H1 (cell line): ENCODE measurements around the gene CASP1. TPM values are rescaled to one million over a fixed set of nuclear protein-coding genes. Genes with fewer than 3 reads are reported as not detected.

Experiments
- CTCF ChIA-PET: fragments of 300-600 bp; sonication (Branson Sonifier 250); formaldehyde crosslinking; loops from one replicate; lab custom pipeline; 2021; ENCODE audit not compliant: partially characterized antibody; lab: Charles Lee
- POLR2A ChIA-PET: fragments of 300-600 bp; sonication (Branson Sonifier 250); formaldehyde crosslinking; loops from one replicate; lab custom pipeline; 2021; ENCODE audit warnings: inconsistent platforms; ENCODE audit not compliant: partially characterized antibody; lab: Charles Lee
- DNase-seq, 2 experiments: peaks; one replicate each; pipeline versions ENCODE4 v3.0.0 to v3.0.0-alpha.2; 2010 to 2022; ENCODE audit warnings: low spot score in 2 of 2, low read depth in 1 of 2, mixed read lengths in 1 of 2
- FAIRE-seq: peaks from 2 replicates; lab custom pipeline; 2011; peaks lifted over from hg19 to GRCh38; lab: Jason Lieb, UNC
- H2AFZ ChIP-seq: 2 replicates; pipeline ENCODE4 v1.8.1; 2012; ENCODE audit warnings: low read length, inconsistent platforms
- H2AK5ac ChIP-seq: 2 replicates; pipeline ENCODE4 v1.6.1; 2013; ENCODE audit warnings: low read depth, low read length
- H2BK120ac ChIP-seq: replicated peaks from 2 replicates; pipeline ENCODE3; 2013; ENCODE audit warnings: low read depth, low read length, inconsistent platforms
- H2BK12ac ChIP-seq: 2 replicates; pipeline ENCODE4 v1.6.1; 2013; ENCODE audit warnings: low read depth, low read length
- H2BK15ac ChIP-seq: 2 replicates; pipeline ENCODE4 v1.6.1; 2013; ENCODE audit warnings: low read length
- H2BK20ac ChIP-seq: 2 replicates; pipeline ENCODE4 v1.6.1; 2013; ENCODE audit warnings: low read length
- H2BK5ac ChIP-seq: 2 replicates; pipeline ENCODE4 v1.6.1; 2013; ENCODE audit warnings: low read depth, low read length
- H3K14ac ChIP-seq: 2 replicates; pipeline ENCODE4 v1.6.1; 2013; ENCODE audit warnings: inconsistent platforms; ENCODE audit not compliant: insufficient read length
- H3K18ac ChIP-seq: 2 replicates; pipeline ENCODE4 v1.6.1; 2013; ENCODE audit warnings: low read length; ENCODE audit errors: extremely low read depth
- H3K23ac ChIP-seq: 2 replicates; pipeline ENCODE4 v1.6.1; 2013; ENCODE audit warnings: inconsistent platforms; ENCODE audit not compliant: insufficient read length
- H3K23me2 ChIP-seq: 2 replicates; pipeline ENCODE4 v1.6.1; 2013; ENCODE audit warnings: low read depth, low read length
- H3K27ac ChIP-seq: 2 replicates; pipeline ENCODE4 v1.6.1; 2011; ENCODE audit warnings: low read depth, low read length, inconsistent platforms
- H3K27me3 ChIP-seq, 4 experiments: replicated peaks in 1 of 4; 1 replicate in 1 of 4; 2 replicates in 3 of 4; pipeline versions ENCODE4 v1.6.1 to v1.8.1; 2011 to 2013; ENCODE audit warnings: low read length in 3 of 4, mild to moderate bottlenecking in 3 of 4, inconsistent platforms in 2 of 4, mixed read lengths in 2 of 4, moderate library complexity in 1 of 4; ENCODE audit not compliant: control insufficient read depth in 3 of 4, insufficient read depth in 3 of 4; ENCODE audit errors: extremely low read depth in 1 of 4
- H3K36me3 ChIP-seq, 4 experiments: 2 replicates each; pipeline versions ENCODE4 v1.6.1 to v1.8.1; 2011 to 2013; ENCODE audit warnings: mild to moderate bottlenecking in 4 of 4, low read length in 3 of 4, moderate library complexity in 2 of 4, control low read depth in 1 of 4, inconsistent platforms in 1 of 4; ENCODE audit not compliant: insufficient read depth in 4 of 4, control insufficient read depth in 2 of 4
- H3K4ac ChIP-seq: replicated peaks from 2 replicates; pipeline ENCODE3; 2013; ENCODE audit warnings: low read length, low read depth, mixed read lengths, inconsistent platforms; ENCODE audit not compliant: insufficient read length
- H3K4me1 ChIP-seq, 4 experiments: replicated peaks in 1 of 4; 1 replicate in 1 of 4; 2 replicates in 3 of 4; pipeline versions ENCODE4 v1.6.1 to v1.8.1; 2011 to 2013; ENCODE audit warnings: low read length in 3 of 4, inconsistent platforms in 2 of 4, mixed read lengths in 1 of 4; ENCODE audit not compliant: insufficient read depth in 4 of 4, control insufficient read depth in 3 of 4
- H3K4me2 ChIP-seq, 2 experiments: 2 replicates each; pipeline versions ENCODE4 v1.6.1 to v1.8.1; 2011 to 2013; ENCODE audit warnings: low read depth in 2 of 2, low read length in 2 of 2, control low read depth in 1 of 2, inconsistent platforms in 1 of 2, mild to moderate bottlenecking in 1 of 2; ENCODE audit not compliant: insufficient read depth in 1 of 2
- H3K4me3 ChIP-seq, 4 experiments: fragments of 200-600, 300-600 bp in 1 of 4; sonication (generic), shearing (Covaris generic), sonication (Bioruptor Twin) in 1 of 4; 2 replicates each; pipeline versions ENCODE4 v1.5.1 to v1.8.1; 2011 to 2016; ENCODE audit warnings: low read length in 4 of 4, low read depth in 3 of 4, control low read depth in 2 of 4, inconsistent platforms in 2 of 4, mild to moderate bottlenecking in 2 of 4, mixed read lengths in 1 of 4, moderate library complexity in 1 of 4; ENCODE audit not compliant: insufficient read depth in 2 of 4; ENCODE audit errors: extremely low read depth in 1 of 4
- H3K56ac ChIP-seq: replicated peaks from 2 replicates; pipeline ENCODE3; 2013; ENCODE audit warnings: low read depth, mild to moderate bottlenecking, mixed read lengths, low read length, inconsistent platforms; ENCODE audit not compliant: insufficient read length
- H3K79me1 ChIP-seq: 2 replicates; pipeline ENCODE4 v1.6.1; 2013; ENCODE audit warnings: low read depth, low read length, control low read depth
- H3K79me2 ChIP-seq, 2 experiments: 2 replicates each; pipeline versions ENCODE4 v1.6.1 to v1.8.1; 2012 to 2013; ENCODE audit warnings: low read length in 2 of 2, mild to moderate bottlenecking in 2 of 2, inconsistent platforms in 1 of 2; ENCODE audit not compliant: insufficient read depth in 2 of 2, control insufficient read depth in 1 of 2
- H3K9ac ChIP-seq, 4 experiments: replicated peaks in 1 of 4; 1 replicate in 1 of 4; 2 replicates in 3 of 4; pipeline versions ENCODE4 v1.6.1 to v1.8.1; 2011 to 2013; ENCODE audit warnings: low read depth in 3 of 4, low read length in 3 of 4, control low read depth in 2 of 4, mild to moderate bottlenecking in 2 of 4, moderate library complexity in 2 of 4, inconsistent platforms in 1 of 4; ENCODE audit errors: extremely low read depth in 1 of 4
- H3K9me3 ChIP-seq, 2 experiments: 2 replicates each; pipeline versions ENCODE4 v1.6.1 to v1.8.1; 2012 to 2013; ENCODE audit warnings: mild to moderate bottlenecking in 2 of 2, moderate library complexity in 2 of 2, control low read depth in 1 of 2, inconsistent platforms in 1 of 2, low read depth in 1 of 2, low read length in 1 of 2, mixed read lengths in 1 of 2; ENCODE audit not compliant: insufficient read depth in 2 of 2
- H4K20me1 ChIP-seq, 2 experiments: replicated peaks in 1 of 2; 2 replicates each; pipeline versions ENCODE3 to v1.8.1; 2011 to 2013; ENCODE audit warnings: inconsistent platforms in 2 of 2, low read length in 2 of 2, mild to moderate bottlenecking in 1 of 2; ENCODE audit not compliant: insufficient read depth in 2 of 2, control insufficient read depth in 1 of 2
- H4K5ac ChIP-seq: 2 replicates; pipeline ENCODE4 v1.6.1; 2013; ENCODE audit warnings: low read length, low read depth, mixed read lengths, inconsistent platforms; ENCODE audit not compliant: insufficient read length
- H4K8ac ChIP-seq: 2 replicates; pipeline ENCODE4 v1.8.0; 2013; ENCODE audit warnings: mild to moderate bottlenecking, moderate library complexity, low read length, inconsistent platforms; ENCODE audit not compliant: insufficient read depth; ENCODE audit errors: extremely low read depth
- H4K91ac ChIP-seq: replicated peaks from 2 replicates; pipeline ENCODE3; 2013; ENCODE audit warnings: low read length, mixed read lengths, inconsistent platforms; ENCODE audit not compliant: insufficient read length
- CREB1 ChIP-seq: IDR thresholded peaks from 2 replicates; pipeline ENCODE4 v1.6.1; 2012; ENCODE audit warnings: inconsistent platforms
- EZH2 ChIP-seq: fragments of 200-600 bp; sonication (generic); IDR thresholded peaks from 2 replicates; pipeline ENCODE4 v1.7.1; 2012; ENCODE audit warnings: low read depth, mild to moderate bottlenecking, moderate library complexity, low read length, inconsistent platforms; ENCODE audit not compliant: severe bottlenecking
- HDAC6 ChIP-seq: IDR thresholded peaks from one replicate; pipeline ENCODE4 v1.7.1; 2012; ENCODE audit warnings: low read depth, mild to moderate bottlenecking, inconsistent platforms, low read length, moderate library complexity
- JUND ChIP-seq: IDR thresholded peaks from 2 replicates; pipeline ENCODE4 v1.6.1; 2011; ENCODE audit warnings: mild to moderate bottlenecking, improper control_type of control experiment, low read length
- PHF8 ChIP-seq: fragments of 200-600 bp; sonication (generic); conservative IDR thresholded peaks from 2 replicates; pipeline ENCODE4 v1.7.1; 2012; ENCODE audit warnings: low read depth, mild to moderate bottlenecking, inconsistent platforms, low read length, moderate library complexity
- RAD21 ChIP-seq, 2 experiments: IDR thresholded peaks in 1 of 2; conservative IDR thresholded peaks in 1 of 2; 2 replicates each; pipeline ENCODE4 v1.6.1; 2011; ENCODE audit warnings: low read depth in 2 of 2, low read length in 2 of 2, improper control_type of control experiment in 1 of 2, inconsistent platforms in 1 of 2, mild to moderate bottlenecking in 1 of 2, moderate library complexity in 1 of 2
- RBBP5 ChIP-seq: IDR thresholded peaks from 2 replicates; pipeline ENCODE4 v1.7.1; 2012; ENCODE audit warnings: low read depth, mild to moderate bottlenecking, inconsistent platforms, low read length, moderate library complexity, borderline replicate concordance
- RXRA ChIP-seq: IDR thresholded peaks from 2 replicates; pipeline ENCODE4 v1.6.1; 2011; ENCODE audit warnings: low read depth, mild to moderate bottlenecking, low read length, moderate library complexity; ENCODE audit not compliant: insufficient read depth
- TCF12 ChIP-seq: IDR thresholded peaks from 2 replicates; pipeline ENCODE4 v1.6.1; 2011; ENCODE audit warnings: low read depth, mild to moderate bottlenecking, low read length
- WGBS, 2 experiments: shearing (Covaris generic) in 1 of 2; methylation state at CpG; one replicate each; pipeline versions ENCODE4 v1.1.6 to v1.1.7; 2013 to 2015; ENCODE audit warnings: low lambda C conversion rate in 2 of 2, mixed read lengths in 2 of 2, inconsistent platforms in 1 of 2, low coverage in 1 of 2, missing lambda C conversion rate in 1 of 2; ENCODE audit not compliant: insufficient replicate concordance in 2 of 2, insufficient coverage in 1 of 2, insufficient read length in 1 of 2; ENCODE audit errors: extremely low coverage in 1 of 2, missing lambda C conversion rate in 1 of 2; 5-methylcytosine and 5-hydroxymethylcytosine counted together
- polyA plus RNA-seq, 7 experiments: library from polyadenylated mRNA; depleted of rRNA in 3 of 7; stranded (reverse) in 5 of 7; unstranded in 2 of 7; fragments of >200 nt in 5 of 7; fragments of 200-250 nt in 2 of 7; gene quantifications; 1 replicate in 5 of 7; 2 replicates in 1 of 7; 4 replicates in 1 of 7; pipeline versions ENCODE4 v1.2.1 to v1.2.3, GENCODE V29; 2011 to 2013; ENCODE audit warnings: missing spikeins in 2 of 7, mixed read lengths in 2 of 7
- total RNA-seq: library from RNA; stranded (reverse); fragmentation: NEBNext Ultra II Directional; extraction: Animal tissue kit (Norgen Biotek cat#: 25700); gene quantifications from 2 replicates; pipeline ENCODE4 v1.2.1, GENCODE V29; 2021
- TF ChIP-seq, protein P1 (sequence below), 3 experiments: IDR thresholded peaks; 1 replicate in 2 of 3; 2 replicates in 1 of 3; pipeline versions ENCODE4 v1.5.1 to v1.6.1; 2011; ENCODE audit warnings: low read length in 3 of 3, mild to moderate bottlenecking in 3 of 3, inconsistent platforms in 2 of 3, low read depth in 1 of 3, moderate library complexity in 1 of 3; ENCODE audit not compliant: insufficient read depth in 1 of 3; ENCODE audit errors: control extremely low read depth in 1 of 3

CASP1 gene
- total and polyA plus RNA-seq, 2 of the 8 experiments (the other 6 are each of a cell fraction or from before 2014, with no cell fraction given), result not detected

DNA sequence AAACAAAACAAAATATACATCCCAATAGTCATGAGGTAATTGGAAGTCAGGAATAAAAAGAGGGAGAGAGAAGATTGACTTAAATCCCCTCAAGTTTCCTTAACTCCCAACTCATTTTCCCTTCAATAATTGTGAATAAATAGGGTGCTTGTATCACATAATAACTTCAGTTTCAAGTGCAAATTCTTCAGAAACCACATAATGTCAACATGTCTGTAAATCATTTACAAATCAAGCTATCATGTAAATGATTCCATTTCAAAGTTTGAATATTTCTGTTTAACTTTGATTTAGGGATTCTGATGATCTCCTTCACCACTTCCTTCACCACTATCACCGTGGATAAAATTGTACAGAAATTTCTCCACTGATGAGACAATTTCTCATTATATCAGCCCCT lies 35.2 kb downstream of the CASP1 start:
- no peak for TF ChIP-seq HDAC6
- no peak for TF ChIP-seq RBBP5
- TF ChIP-seq TCF12, result no peak
- TF ChIP-seq CREB1, result no peak
- TF ChIP-seq PHF8, result no peak
- no peak for TF ChIP-seq EZH2
- no peak for TF ChIP-seq RXRA
- TF ChIP-seq JUND, result no peak
- TF ChIP-seq, protein P1, sequence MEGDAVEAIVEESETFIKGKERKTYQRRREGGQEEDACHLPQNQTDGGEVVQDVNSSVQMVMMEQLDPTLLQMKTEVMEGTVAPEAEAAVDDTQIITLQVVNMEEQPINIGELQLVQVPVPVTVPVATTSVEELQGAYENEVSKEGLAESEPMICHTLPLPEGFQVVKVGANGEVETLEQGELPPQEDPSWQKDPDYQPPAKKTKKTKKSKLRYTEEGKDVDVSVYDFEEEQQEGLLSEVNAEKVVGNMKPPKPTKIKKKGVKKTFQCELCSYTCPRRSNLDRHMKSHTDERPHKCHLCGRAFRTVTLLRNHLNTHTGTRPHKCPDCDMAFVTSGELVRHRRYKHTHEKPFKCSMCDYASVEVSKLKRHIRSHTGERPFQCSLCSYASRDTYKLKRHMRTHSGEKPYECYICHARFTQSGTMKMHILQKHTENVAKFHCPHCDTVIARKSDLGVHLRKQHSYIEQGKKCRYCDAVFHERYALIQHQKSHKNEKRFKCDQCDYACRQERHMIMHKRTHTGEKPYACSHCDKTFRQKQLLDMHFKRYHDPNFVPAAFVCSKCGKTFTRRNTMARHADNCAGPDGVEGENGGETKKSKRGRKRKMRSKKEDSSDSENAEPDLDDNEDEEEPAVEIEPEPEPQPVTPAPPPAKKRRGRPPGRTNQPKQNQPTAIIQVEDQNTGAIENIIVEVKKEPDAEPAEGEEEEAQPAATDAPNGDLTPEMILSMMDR (IDR thresholded peaks at IDR 0.05; ENCODE audit: control extremely low read depth in 1 of 3, insufficient read depth in 1 of 3, low read depth in 1 of 3, low read length in 3 of 3), result no peak
- TF ChIP-seq RAD21 (IDR thresholded peaks at IDR 0.05 in 1 of 2, conservative IDR thresholded peaks at IDR 0.05 in 1 of 2; ENCODE audit: low read depth in 2 of 2, low read length in 2 of 2), result no peak
- Histone ChIP-seq H3K27ac (no peak overlapping the region), H3K23ac (no peak overlapping the region), H3K18ac (no peak overlapping the region), H2BK20ac (no peak overlapping the region), H3K4me3 (no peak overlapping the region), H3K4me2 (no peak overlapping the region), H3K23me2 (0 out of 2 replicates have a peak, but pooled peaks cover 2% of the 10 kb centered on the region), H3K79me2 (no peaks in the 10 kb centered on the region), H3K9ac (no peak overlapping the region), H4K5ac (no peak overlapping the region), H4K20me1 (no peaks in the 10 kb centered on the region), H3K14ac (no peak overlapping the region), H3K4me1 (no peaks in the 10 kb centered on the region), H2BK15ac (no peak overlapping the region), H2AFZ (no peak overlapping the region), H3K79me1 (no peaks in the 10 kb centered on the region), H3K9me3 (no peaks in the 10 kb centered on the region), H2BK12ac (no peak overlapping the region), H4K8ac (no peak overlapping the region), H2AK5ac (no peak overlapping the region), H2BK5ac (no peak overlapping the region), H2BK120ac (no peak overlapping the region), H3K56ac (no peak overlapping the region), H3K4ac (no peak overlapping the region), H3K27me3 (no peaks in the 10 kb centered on the region), H3K36me3 (no peaks in the 10 kb centered on the region), H4K91ac (no peak overlapping the region)
- FAIRE-seq (no peak), DNase-seq (no peak)
- WGBS, 2 experiments, result 100% methylated on average over 1 of the region's 1 CpG; no CpG with 5 or more reads in 1 of the 2 experiments
- CTCF ChIA-PET, result no interaction called here
- POLR2A ChIA-PET, result no interaction called here
